K562 (cell line): ENCODE data around the gene CRADD. TPM values are rescaled to one million over a fixed set of nuclear protein-coding genes. Genes with fewer than 3 reads are reported as not detected.

ENCODE experiments used
- ATAC-seq: fragments of 200-7000 bp; cut with Tn5 transposase; 3 replicates; pipeline ENCODE4 v1.9.1; 2020; ENCODE audit warnings: moderate library complexity
- BruUV-seq: library from RNA; stranded (reverse); fragments of 400-500 nt; replicated peaks from 2 replicates; lab custom pipeline; 2021; lab: Mats Ljungman, UMichigan
- CTCF ChIA-PET: fragments of 300-600 bp; formaldehyde crosslinking; extraction: SDS; loops from one replicate; lab custom pipeline; 2021; ENCODE audit warnings: low intra/inter-chr PET ratio; lab: Yijun Ruan, JAX
- POLR2A ChIA-PET: fragments of 300-600, 350-650 bp; sonication (Branson Sonifier 250); formaldehyde crosslinking; extraction: SDS; loops from one replicate; lab custom pipeline; 2021; ENCODE audit warnings: antibody characterized with exemption, inconsistent platforms; lab: Yijun Ruan, JAX
- DNase-seq, 4 experiments: peaks; one replicate each; pipeline versions ENCODE4 v3.0.0 to v3.0.0-alpha.2; 2011 to 2018; ENCODE audit warnings: low spot score in 3 of 4, mixed read lengths in 3 of 4; ENCODE audit errors: extremely low read depth in 1 of 4
- FAIRE-seq: peaks from 2 replicates; lab custom pipeline; 2011; peaks lifted over from hg19 to GRCh38; lab: Jason Lieb, UNC
- H2AFZ ChIP-seq: 2 replicates; pipeline ENCODE4 v1.6.0; 2011; ENCODE audit warnings: low read depth, low read length, control low read depth, inconsistent platforms
- H3K27ac ChIP-seq: fragments of 200-600 bp; 3 replicates; pipeline ENCODE4 v1.8.0; 2011; ENCODE audit warnings: low read depth, mild to moderate bottlenecking, control low read depth, inconsistent platforms, low read length, moderate library complexity, mixed read lengths; ENCODE audit errors: extremely low read depth
- H3K27me3 ChIP-seq, 2 experiments: fragments of 300-600 bp in 1 of 2; 2 replicates in 1 of 2; 3 replicates in 1 of 2; pipeline versions ENCODE4 v1.6.0 to v1.8.0; 2011; ENCODE audit warnings: inconsistent platforms in 2 of 2, low read length in 2 of 2, mild to moderate bottlenecking in 1 of 2, mixed read lengths in 1 of 2, moderate library complexity in 1 of 2; ENCODE audit not compliant: control insufficient read depth in 2 of 2, insufficient read depth in 2 of 2
- H3K36me3 ChIP-seq: fragments of 300-600 bp; 3 replicates; pipeline ENCODE4 v1.8.0; 2011; ENCODE audit warnings: mild to moderate bottlenecking, low read length, inconsistent platforms; ENCODE audit not compliant: control insufficient read depth, insufficient read depth
- H3K4me1 ChIP-seq, 2 experiments: fragments of 200-600 bp in 1 of 2; replicated peaks in 1 of 2; 2 replicates in 1 of 2; 3 replicates in 1 of 2; pipeline versions ENCODE4 v1.5.1 to v1.8.0; 2011; ENCODE audit warnings: inconsistent platforms in 2 of 2, low read length in 2 of 2, mild to moderate bottlenecking in 1 of 2, mixed read lengths in 1 of 2, moderate library complexity in 1 of 2; ENCODE audit not compliant: control insufficient read depth in 2 of 2, insufficient read depth in 2 of 2
- H3K4me2 ChIP-seq: 2 replicates; pipeline ENCODE4 v1.6.1; 2011; ENCODE audit warnings: low read length, control low read depth, inconsistent platforms, mixed read lengths; ENCODE audit not compliant: insufficient read depth
- H3K4me3 ChIP-seq: fragments of 200-600 bp; sonication (generic), shearing (Covaris generic); 2 replicates; pipeline ENCODE4 v1.5.1; 2016; ENCODE audit warnings: control low read depth, inconsistent platforms
- H3K79me2 ChIP-seq: fragments of 200-600 bp; 3 replicates; pipeline ENCODE4 v1.8.0; 2011; ENCODE audit warnings: low read length, inconsistent platforms; ENCODE audit not compliant: control insufficient read depth, insufficient read depth
- H3K9ac ChIP-seq, 2 experiments: 2 replicates each; pipeline versions ENCODE4 v1.6.0 to v1.6.1; 2011; ENCODE audit warnings: low read depth in 2 of 2, low read length in 2 of 2, control low read depth in 1 of 2, inconsistent platforms in 1 of 2, mild to moderate bottlenecking in 1 of 2, mixed read lengths in 1 of 2; ENCODE audit not compliant: insufficient read depth in 1 of 2
- H3K9me1 ChIP-seq: one replicate; pipeline ENCODE4 v1.6.0; 2011; ENCODE audit warnings: inconsistent platforms, mild to moderate bottlenecking, low read length, moderate library complexity; ENCODE audit not compliant: control insufficient read depth, insufficient read depth
- H3K9me3 ChIP-seq: replicated peaks from 2 replicates; pipeline ENCODE4 v1.5.1; 2011; ENCODE audit warnings: low read depth, low read length, inconsistent platforms; ENCODE audit not compliant: control insufficient read depth, insufficient read depth
- H4K20me1 ChIP-seq: replicated peaks from 2 replicates; pipeline ENCODE4 v1.6.1; 2011; ENCODE audit warnings: low read length, inconsistent platforms, mixed read lengths; ENCODE audit not compliant: control insufficient read depth, insufficient read depth
- ARID1B ChIP-seq: fragments of 450-650 bp; IDR thresholded peaks from 2 replicates; pipeline ENCODE4 v1.6.1; 2016; ENCODE audit warnings: antibody characterized with exemption, mild to moderate bottlenecking, inconsistent platforms
- BACH1 ChIP-seq: fragments of 200-800 bp; sonication (Bioruptor generic); IDR thresholded peaks from 2 replicates; pipeline ENCODE4 v1.6.1; 2016; ENCODE audit warnings: missing genetic modification characterization, missing compliant biosample characterization
- CBFA2T3 ChIP-seq: fragments of 450-650 bp; IDR thresholded peaks from 2 replicates; pipeline ENCODE4 v1.6.1; 2017
- CEBPG ChIP-seq, 3 experiments: fragments of 200-800 bp in 1 of 3; sonication (Bioruptor generic) in 1 of 3; sonication (generic) in 1 of 3; formaldehyde crosslinking in 1 of 3; IDR thresholded peaks in 2 of 3; conservative IDR thresholded peaks in 1 of 3; 2 replicates each; pipeline versions ENCODE4 v1.6.1 to v1.8.0; 2016 to 2022; ENCODE audit warnings: missing compliant biosample characterization in 2 of 3, missing genetic modification characterization in 2 of 3, mild to moderate bottlenecking in 1 of 3, missing genetic modification reagents in 1 of 3
- CTCFL ChIP-seq: IDR thresholded peaks from 2 replicates; pipeline ENCODE4 v1.6.1; 2011; ENCODE audit warnings: borderline replicate concordance, low read depth, mild to moderate bottlenecking, moderate library complexity, low read length; ENCODE audit not compliant: insufficient read depth, poor library complexity, severe bottlenecking
- ESRRA ChIP-seq: fragments of 450-650 bp; IDR thresholded peaks from 2 replicates; pipeline ENCODE4 v1.6.1; 2014; ENCODE audit warnings: low read depth, mild to moderate bottlenecking, moderate library complexity, borderline replicate concordance
- GATAD2A ChIP-seq: fragments of 450-650 bp; IDR thresholded peaks from 2 replicates; pipeline ENCODE4 v1.6.1; 2017
- ID3 ChIP-seq, 2 experiments: fragments of 250-450 bp in 1 of 2; fragments of 450-650 bp in 1 of 2; sonication (Bioruptor Pico) in 1 of 2; IDR thresholded peaks; 2 replicates each; pipeline versions ENCODE4 v1.6.1 to v1.8.0; 2016 to 2021; ENCODE audit warnings: mild to moderate bottlenecking in 2 of 2, moderate library complexity in 2 of 2, missing compliant biosample characterization in 1 of 2, missing genetic modification characterization in 1 of 2
- MTA2 ChIP-seq: fragments of 450-650 bp; IDR thresholded peaks from 2 replicates; pipeline ENCODE4 v1.6.1; 2016; ENCODE audit warnings: low read depth
- NFXL1 ChIP-seq: fragments of 450-650 bp; formaldehyde crosslinking; IDR thresholded peaks from 2 replicates; pipeline ENCODE4 v1.4.0; 2021; ENCODE audit warnings: mild to moderate bottlenecking
- NR2C1 ChIP-seq, 2 experiments: fragments of 450-650 bp; IDR thresholded peaks; 2 replicates each; pipeline ENCODE4 v1.6.1; 2017; ENCODE audit warnings: mild to moderate bottlenecking in 2 of 2, antibody characterized with exemption in 1 of 2, inconsistent platforms in 1 of 2, missing compliant biosample characterization in 1 of 2, missing genetic modification characterization in 1 of 2
- NRF1 ChIP-seq, 2 experiments: fragments of 450-650 bp; IDR thresholded peaks in 1 of 2; conservative IDR thresholded peaks in 1 of 2; 2 replicates each; pipeline ENCODE4 v1.6.1; 2014; ENCODE audit warnings: mild to moderate bottlenecking in 2 of 2
- PML ChIP-seq: IDR thresholded peaks from 2 replicates; pipeline ENCODE4 v1.6.1; 2012; ENCODE audit warnings: low read length, inconsistent platforms
- SOX6 ChIP-seq: fragments of 450-650 bp; IDR thresholded peaks from 2 replicates; pipeline ENCODE4 v1.6.1; 2014; ENCODE audit warnings: mild to moderate bottlenecking
- SPI1 ChIP-seq: IDR thresholded peaks from 2 replicates; pipeline ENCODE4 v1.6.1; 2011; ENCODE audit warnings: low read depth, low read length, control low read depth, borderline replicate concordance
- TRIM24 ChIP-seq, 2 experiments: fragments of 450-650 bp; IDR thresholded peaks; 2 replicates each; pipeline ENCODE4 v1.6.1; 2016
- ZNF174 ChIP-seq: fragments of 250-450 bp; sonication (Bioruptor Pico); IDR thresholded peaks from 2 replicates; pipeline ENCODE4 v1.4.0; 2020; ENCODE audit warnings: mild to moderate bottlenecking
- ZNF197 ChIP-seq: fragments of 200-800 bp; sonication (Bioruptor generic); IDR thresholded peaks from 2 replicates; pipeline ENCODE4 v1.6.1; 2016; ENCODE audit warnings: low read depth, missing genetic modification characterization, missing compliant biosample characterization
- ZNF239 ChIP-seq: fragments of 250-450 bp; sonication (Bioruptor Pico); IDR thresholded peaks from 2 replicates; pipeline ENCODE4 v1.4.0; 2020; ENCODE audit warnings: mild to moderate bottlenecking
- WGBS: fragments of 100-300 bp; shearing (Covaris generic); methylation state at CpG from one replicate; pipeline ENCODE4 v1.1.6; 2016; ENCODE audit warnings: low coverage, mixed read lengths; ENCODE audit not compliant: insufficient coverage; ENCODE audit errors: missing lambda C conversion rate; 5-methylcytosine and 5-hydroxymethylcytosine counted together
- in situ Hi-C: fragments of 300-500 bp; cut with MboI; formaldehyde crosslinking; loops from 4 replicates; pipeline ENCODE4 v1.15.0; 2018; ENCODE audit warnings: inconsistent platforms, mixed read lengths
- intact Hi-C: fragments of 100-400 bp; cut with micrococcal nuclease; formaldehyde crosslinking; loops from 2 replicates; pipeline ENCODE4 v1.14.2; 2022
- polyA plus RNA-seq, 8 experiments: library from polyadenylated mRNA; depleted of rRNA in 4 of 8; stranded (reverse) in 5 of 8; unstranded in 3 of 8; fragments of >200 nt; fragmentation: Nextera tagmentation in 2 of 8; fragmentation: Illumina TruSeq in 1 of 8; extraction: Ambion mirVana in 2 of 8; extraction: Trizol in 1 of 8; gene quantifications; 2 replicates each; pipeline versions ENCODE4 v1.2.1 to v1.2.3, GENCODE V29; 2011 to 2014; ENCODE audit warnings: inconsistent platforms in 1 of 8, missing spikeins in 1 of 8
- total RNA-seq, 7 experiments: library from RNA; depleted of rRNA in 6 of 7; stranded (reverse); fragments of >200 nt in 6 of 7; fragmentation: Illumina TruSeq in 2 of 7; extraction: Trizol in 2 of 7; gene quantifications; 2 replicates each; pipeline versions ENCODE4 v1.2.1 to v1.2.3, GENCODE V29; 2011 to 2021; ENCODE audit warnings: low replicate concordance in 1 of 7

Gene CRADD
- total and polyA plus RNA-seq, 9 of the 15 experiments (the other 6 are each of a cell fraction or from before 2014, with no cell fraction given): 20.5 to 41.1 (median 25.9) TPM

DNA sequence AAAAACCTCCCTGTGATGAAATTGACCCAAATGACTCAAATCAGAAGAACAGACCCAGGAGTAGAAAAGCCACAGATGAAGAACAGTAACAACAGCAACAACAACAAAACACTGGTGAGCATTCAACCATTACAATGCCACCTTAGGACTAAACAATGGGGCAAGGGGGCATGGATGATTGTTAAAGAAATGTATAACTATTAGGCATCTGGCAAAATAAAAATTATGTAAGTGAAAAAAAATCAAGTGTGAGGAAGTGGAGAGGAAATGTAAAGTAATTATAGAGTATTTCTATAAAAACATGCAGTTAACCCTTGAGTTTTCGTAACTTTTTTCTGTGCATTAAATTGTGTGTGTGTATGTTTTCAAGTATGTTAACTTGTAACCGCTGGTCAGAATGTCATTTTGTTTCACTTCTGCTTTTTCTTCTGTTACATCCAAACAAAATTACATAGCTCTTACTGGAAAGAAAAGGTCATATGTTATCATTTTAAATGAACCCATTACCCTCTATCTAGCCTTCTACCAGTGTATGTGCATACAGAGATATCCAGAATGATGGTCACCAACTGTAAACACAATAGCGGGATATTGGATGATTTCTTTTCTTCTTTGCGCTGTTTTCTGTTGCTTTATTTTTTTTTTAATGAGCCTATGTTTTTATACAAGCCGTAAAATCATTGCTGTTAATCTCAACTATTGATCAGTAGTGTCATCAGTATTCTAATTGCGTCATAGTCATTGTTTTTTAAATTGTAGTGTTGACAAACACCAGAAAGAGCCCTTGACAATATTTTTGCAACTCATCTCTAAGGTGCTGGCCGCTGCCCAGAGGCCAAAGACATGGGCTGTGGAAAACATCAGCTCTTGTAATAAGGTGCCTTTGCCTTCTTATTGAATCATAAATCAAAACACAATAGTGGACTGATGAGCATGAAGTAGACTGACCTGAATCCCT lies 170.6 kb downstream of the CRADD start:
- FAIRE-seq (peak; percentile 23), ATAC-seq (peak; percentile 46; the same call in 1 of the 3 replicates), DNase-seq (no peak)
- no peak overlapping the region; the same call in 2 of the 3 replicates for H3K27ac ChIP-seq
- H3K9me3 ChIP-seq: no peaks in the 10 kb centered on the region
- H3K4me3 ChIP-seq: no peak overlapping the region
- no peaks in the 10 kb centered on the region for H3K9me1 ChIP-seq
- H3K9ac ChIP-seq: no peak overlapping the region
- H3K4me1 ChIP-seq: peaks cover 4 to 11% of the 10 kb centered on the region in 2 experiments; a peak in 4 of 5 replicates
- no peaks in the 10 kb centered on the region for H3K79me2 ChIP-seq
- intact Hi-C loops: no loop called here
- CTCF ChIA-PET: no interaction called here
- H4K20me1 ChIP-seq: no peaks in the 10 kb centered on the region
- H3K27me3 ChIP-seq: no peaks in the 10 kb centered on the region
- H2AFZ ChIP-seq: no peak overlapping the region
- H3K4me2 ChIP-seq: peak overlapping the region; percentile 6; the same call in 1 of the 2 replicates
- in situ Hi-C loops: no loop called here
- BruUV-seq: no TSS peak
- POLR2A ChIA-PET: interaction anchor here (0.6 to 1.0 kb wide), 6 partner anchors 9 to 46 kb away, joined by 3 to 6 read pairs (median 3); no protein-coding TSS in a partner anchor
- 52% methylated on average over 7 of the region's 7 CpGs for WGBS
- H3K36me3 ChIP-seq: peaks cover 3% of the 10 kb centered on the region; the same call in 2 of the 3 replicates
- no peak for TF ChIP-seq ZNF174 (CRISPR knock-in tag)
- TF ChIP-seq CBFA2T3: peak; percentile 52
- TF ChIP-seq BACH1 (tag): no peak
- TF ChIP-seq PML: peak; percentile 17; the same call in 1 of the 2 replicates
- peak; percentile 18; the same call in 1 of the 2 replicates for TF ChIP-seq ESRRA
- no peak for TF ChIP-seq ZNF197
- TF ChIP-seq NR2C1 (IDR thresholded peaks at IDR 0.05): peak; percentile 51; the same call in 1 of the 2 replicates
- peak; percentile 70 for TF ChIP-seq NR2C1 (tag; IDR thresholded peaks at IDR 0.05)
- peak; percentile 93 for TF ChIP-seq SPI1
- TF ChIP-seq ID3 (CRISPR knock-in tag; IDR thresholded peaks at IDR 0.05): no peak
- TF ChIP-seq ID3 (tag; IDR thresholded peaks at IDR 0.05): peak; percentile 95
- no peak for TF ChIP-seq GATAD2A
- TF ChIP-seq SOX6: peak; percentile 81
- TF ChIP-seq CEBPG (CRISPR knock-in tag; IDR thresholded peaks at IDR 0.05): no peak; the same call in 1 of the 2 replicates
- peak; percentile 39 to 73; a peak in 2 of 4 replicates for TF ChIP-seq CEBPG (tag; conservative IDR thresholded peaks at IDR 0.05 in 1 of 2, IDR thresholded peaks at IDR 0.05 in 1 of 2)
- no peak for TF ChIP-seq NFXL1
- TF ChIP-seq CTCFL: no peak
- TF ChIP-seq ZNF239 (CRISPR knock-in tag): no peak
- TF ChIP-seq ARID1B: peak; percentile 81
- no peak for TF ChIP-seq NRF1 (conservative IDR thresholded peaks at IDR 0.05 in 1 of 2, IDR thresholded peaks at IDR 0.05 in 1 of 2)
- peak; percentile 16 to 59; a peak in 2 of 4 replicates for TF ChIP-seq TRIM24 (IDR thresholded peaks at IDR 0.05)
- 0 out of 2 replicates have a peak, but pooled peaks have one; percentile 25 for TF ChIP-seq MTA2
